Heart left ventricle (tissue), 13 donors: ENCODE data around the gene NT5DC4.

Source experiments
- POLR2A ChIP-seq, 2 donors: fragments of 450-650 bp; IDR thresholded peaks; one replicate each; pipeline ENCODE4 v1.6.1; 2017; ENCODE audit warnings: antibody characterized with exemption in 2 of 2, mild to moderate bottlenecking in 2 of 2, moderate library complexity in 2 of 2
- TF ChIP-seq, protein P1 (sequence below), 12 donors: fragments of 200-600 bp; sonication (generic) in 4 of 12; IDR thresholded peaks; one replicate each; pipeline versions ENCODE4 v1.5.0 to v1.8.0; 2018 to 2022; ENCODE audit warnings: antibody characterized with exemption in 12 of 12, mild to moderate bottlenecking in 5 of 12
- donor health status: ischemic (EF 13 %, LVEDD 7.1; RV severe dilation, severe dysfunction).
- donor health status: DM: no; HTN: yes; CAD: no.
- donor health status: DM: no; HTN: no; CAD: no.
- donor health status: ischemic (EF 25% LVEDD 6.9; RV normal size, moderate dysfunction).
- donor health status: ischemic (EF 25% LVEDD 5.7; RV mildly dilated, moderate dysfunction).
- donor health status: ischemic (EF 35%, LVEDD 5.7; RV mildly dilated, moderate dysfunction).
- donor health status: nonischemic (EF 11% LVEDD 7.7; RV severe dilation, severe dysfunction).
- donor health status: DM: yes; HTN: yes; CAD: no.
- donor health status: PGD.
- donor health status: ischemic (EF 29% LVEDD 5.4; RV normal size, mild dysfunction).
- donor health status: nonischemic (EF 23%, LVEDD 6.1; RV moderate dilation, normal function).

DNA sequence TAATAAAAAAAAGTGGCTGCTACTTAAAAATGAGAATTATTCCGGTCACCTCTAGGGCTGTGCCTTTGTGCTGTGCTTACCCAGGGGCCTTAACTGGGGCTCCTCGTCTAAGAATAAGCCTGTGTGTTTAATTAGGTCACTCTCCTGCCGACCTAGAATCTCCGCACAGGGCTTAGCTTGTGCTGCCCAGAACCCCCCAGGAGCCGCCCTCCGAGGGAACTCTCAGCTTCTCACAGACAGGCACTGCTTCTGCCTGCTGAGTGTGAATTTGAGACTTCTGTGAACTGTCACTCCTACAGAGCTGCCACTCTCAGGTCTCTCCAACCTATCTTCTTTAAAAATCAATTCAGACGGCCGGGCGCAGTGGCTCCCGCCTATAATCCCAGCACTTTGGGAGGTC, 11.9 kb upstream of the NT5DC4 start:
- TF ChIP-seq, protein P1, sequence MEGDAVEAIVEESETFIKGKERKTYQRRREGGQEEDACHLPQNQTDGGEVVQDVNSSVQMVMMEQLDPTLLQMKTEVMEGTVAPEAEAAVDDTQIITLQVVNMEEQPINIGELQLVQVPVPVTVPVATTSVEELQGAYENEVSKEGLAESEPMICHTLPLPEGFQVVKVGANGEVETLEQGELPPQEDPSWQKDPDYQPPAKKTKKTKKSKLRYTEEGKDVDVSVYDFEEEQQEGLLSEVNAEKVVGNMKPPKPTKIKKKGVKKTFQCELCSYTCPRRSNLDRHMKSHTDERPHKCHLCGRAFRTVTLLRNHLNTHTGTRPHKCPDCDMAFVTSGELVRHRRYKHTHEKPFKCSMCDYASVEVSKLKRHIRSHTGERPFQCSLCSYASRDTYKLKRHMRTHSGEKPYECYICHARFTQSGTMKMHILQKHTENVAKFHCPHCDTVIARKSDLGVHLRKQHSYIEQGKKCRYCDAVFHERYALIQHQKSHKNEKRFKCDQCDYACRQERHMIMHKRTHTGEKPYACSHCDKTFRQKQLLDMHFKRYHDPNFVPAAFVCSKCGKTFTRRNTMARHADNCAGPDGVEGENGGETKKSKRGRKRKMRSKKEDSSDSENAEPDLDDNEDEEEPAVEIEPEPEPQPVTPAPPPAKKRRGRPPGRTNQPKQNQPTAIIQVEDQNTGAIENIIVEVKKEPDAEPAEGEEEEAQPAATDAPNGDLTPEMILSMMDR (IDR thresholded peaks at IDR 0.05): no peak
- no peak for TF ChIP-seq POLR2A (IDR thresholded peaks at IDR 0.05)
